Esophagus squamous epithelium (tissue), 4 donors: Measurements from ENCODE around the gene POU2F2.

ENCODE experiments used
- POLR2A ChIP-seq, 4 donors: fragments of 450-650 bp; IDR thresholded peaks; one replicate each; pipeline ENCODE4 v1.6.1; 2017; ENCODE audit warnings: antibody characterized with exemption in 4 of 4, mild to moderate bottlenecking in 4 of 4, moderate library complexity in 3 of 4
- TF ChIP-seq, protein P1 (sequence below), 6 experiments: fragments of 450-650 bp in 4 of 6; fragments of 200-600 bp in 2 of 6; sonication (generic) in 2 of 6; IDR thresholded peaks; one replicate each; pipeline ENCODE4 v1.5.1; 2016 to 2019; ENCODE audit warnings: antibody characterized with exemption in 6 of 6, mild to moderate bottlenecking in 4 of 6, moderate library complexity in 4 of 6

GRCh38 chr19:42117076-42117475, 15.2 kb downstream of the POU2F2 start:
- no peak for TF ChIP-seq POLR2A (IDR thresholded peaks at IDR 0.05)
- TF ChIP-seq, protein P1, sequence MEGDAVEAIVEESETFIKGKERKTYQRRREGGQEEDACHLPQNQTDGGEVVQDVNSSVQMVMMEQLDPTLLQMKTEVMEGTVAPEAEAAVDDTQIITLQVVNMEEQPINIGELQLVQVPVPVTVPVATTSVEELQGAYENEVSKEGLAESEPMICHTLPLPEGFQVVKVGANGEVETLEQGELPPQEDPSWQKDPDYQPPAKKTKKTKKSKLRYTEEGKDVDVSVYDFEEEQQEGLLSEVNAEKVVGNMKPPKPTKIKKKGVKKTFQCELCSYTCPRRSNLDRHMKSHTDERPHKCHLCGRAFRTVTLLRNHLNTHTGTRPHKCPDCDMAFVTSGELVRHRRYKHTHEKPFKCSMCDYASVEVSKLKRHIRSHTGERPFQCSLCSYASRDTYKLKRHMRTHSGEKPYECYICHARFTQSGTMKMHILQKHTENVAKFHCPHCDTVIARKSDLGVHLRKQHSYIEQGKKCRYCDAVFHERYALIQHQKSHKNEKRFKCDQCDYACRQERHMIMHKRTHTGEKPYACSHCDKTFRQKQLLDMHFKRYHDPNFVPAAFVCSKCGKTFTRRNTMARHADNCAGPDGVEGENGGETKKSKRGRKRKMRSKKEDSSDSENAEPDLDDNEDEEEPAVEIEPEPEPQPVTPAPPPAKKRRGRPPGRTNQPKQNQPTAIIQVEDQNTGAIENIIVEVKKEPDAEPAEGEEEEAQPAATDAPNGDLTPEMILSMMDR (IDR thresholded peaks at IDR 0.05) = no peak
